GM13977 (cell line): Measurements from ENCODE around the gene CDH13.

Experiments used
- DNase-seq: peaks from one replicate; pipeline ENCODE4 v3.0.0; 2012; ENCODE audit warnings: low spot score
- in situ Hi-C: fragments of 300-500 bp; cut with MboI; formaldehyde crosslinking; loops from one replicate; pipeline ENCODE4 v1.12.0; 2022; ENCODE audit warnings: low sequenced_read_pairs, low pct_unique_long_range_greater_than_20kb, mixed read lengths, inconsistent platforms; ENCODE audit not compliant: unreplicated experiment
- TF ChIP-seq, protein P1 (sequence below): IDR thresholded peaks from 2 replicates; pipeline ENCODE4 v1.5.1; 2012; ENCODE audit warnings: mild to moderate bottlenecking, control low read depth; ENCODE audit not compliant: insufficient read depth; ENCODE audit errors: extremely low read depth, missing control alignments

CDH13 gene

DNA sequence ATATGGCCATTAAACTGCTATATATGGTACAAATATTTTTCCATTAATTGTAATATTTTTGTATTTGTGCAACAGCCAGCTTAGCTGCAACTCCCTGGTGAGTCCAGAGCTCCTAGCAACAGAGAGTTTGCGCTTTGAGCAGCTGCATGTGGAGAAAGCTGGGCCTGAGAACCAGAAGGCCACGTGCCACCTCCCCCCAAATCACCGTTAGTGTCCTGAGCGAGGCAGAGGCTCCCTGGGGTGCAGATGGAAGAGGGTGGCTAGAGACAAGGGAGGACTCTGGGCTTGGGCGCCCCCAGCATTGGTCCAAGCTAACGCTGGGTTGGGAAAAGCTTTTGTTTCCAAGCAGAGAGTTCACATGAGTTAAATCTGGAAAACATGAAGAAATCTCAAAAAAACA lies 1222.7 kb downstream of the CDH13 start:
- TF ChIP-seq, protein P1, sequence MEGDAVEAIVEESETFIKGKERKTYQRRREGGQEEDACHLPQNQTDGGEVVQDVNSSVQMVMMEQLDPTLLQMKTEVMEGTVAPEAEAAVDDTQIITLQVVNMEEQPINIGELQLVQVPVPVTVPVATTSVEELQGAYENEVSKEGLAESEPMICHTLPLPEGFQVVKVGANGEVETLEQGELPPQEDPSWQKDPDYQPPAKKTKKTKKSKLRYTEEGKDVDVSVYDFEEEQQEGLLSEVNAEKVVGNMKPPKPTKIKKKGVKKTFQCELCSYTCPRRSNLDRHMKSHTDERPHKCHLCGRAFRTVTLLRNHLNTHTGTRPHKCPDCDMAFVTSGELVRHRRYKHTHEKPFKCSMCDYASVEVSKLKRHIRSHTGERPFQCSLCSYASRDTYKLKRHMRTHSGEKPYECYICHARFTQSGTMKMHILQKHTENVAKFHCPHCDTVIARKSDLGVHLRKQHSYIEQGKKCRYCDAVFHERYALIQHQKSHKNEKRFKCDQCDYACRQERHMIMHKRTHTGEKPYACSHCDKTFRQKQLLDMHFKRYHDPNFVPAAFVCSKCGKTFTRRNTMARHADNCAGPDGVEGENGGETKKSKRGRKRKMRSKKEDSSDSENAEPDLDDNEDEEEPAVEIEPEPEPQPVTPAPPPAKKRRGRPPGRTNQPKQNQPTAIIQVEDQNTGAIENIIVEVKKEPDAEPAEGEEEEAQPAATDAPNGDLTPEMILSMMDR: no peak
- in situ Hi-C loops: no loop called here
- DNase-seq: no peak
